HG03460 (cell line): ENCODE measurements around the gene BACH2.
"Not testable (repeated sequence)": the region's sequence is repeated elsewhere in the genome, so short reads cannot be mapped to it uniquely, and the experiment has no call there.

Experiments used
- ATAC-seq: cut with Tn5 transposase; IDR thresholded peaks from one replicate; pipeline ENCODE4 v1.9.1; 2021; ENCODE audit not compliant: unreplicated experiment

Gene BACH2

GRCh38 chr6:89977808-89978748, 318.6 kb downstream of the BACH2 start:
- no peak for ATAC-seq

DNA sequence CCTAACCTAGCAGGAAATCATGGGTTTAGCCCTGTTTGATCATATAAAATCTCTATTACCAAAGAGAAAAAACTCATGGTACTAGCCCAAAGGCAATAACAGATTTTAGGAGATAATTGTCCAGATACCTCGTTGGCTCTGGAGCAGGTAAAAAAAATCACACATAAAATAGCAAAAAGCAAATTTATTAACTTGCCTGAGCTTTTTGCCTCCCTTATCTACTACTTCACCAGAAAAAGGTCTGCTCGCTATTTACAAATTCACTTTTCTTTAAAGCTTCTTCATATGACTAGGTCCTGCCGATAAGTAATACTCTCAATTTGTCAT, 320.0 kb downstream of the BACH2 start:
- no peak for ATAC-seq

- ATAC-seq, result no peak
Measured at GRCh38 chr6:89975991-89976693, 320.5 kb downstream of the BACH2 start.

DNA sequence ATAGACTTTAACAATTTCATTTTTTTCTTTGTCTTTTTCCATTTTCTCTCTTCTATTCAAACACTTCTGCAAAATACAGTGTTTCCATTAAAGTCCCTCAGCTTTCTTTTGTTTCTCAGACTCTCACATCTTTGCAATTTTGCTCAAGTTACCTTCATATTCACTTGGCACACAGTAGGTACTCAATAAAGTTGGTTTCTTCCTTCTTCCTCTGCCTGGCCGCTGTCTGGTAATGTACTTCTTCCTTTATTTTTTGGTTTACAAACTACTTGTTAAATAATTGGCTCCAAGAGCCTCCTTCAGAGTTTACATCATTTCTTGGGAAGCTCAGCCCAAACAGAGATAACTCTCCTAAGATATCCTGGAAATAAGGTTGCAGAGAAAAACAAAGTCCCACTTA, 321.3 kb downstream of the BACH2 start:
- no peak for ATAC-seq

GRCh38 chr6:89974834-89975233, 321.8 kb downstream of the BACH2 start:
- ATAC-seq, result no peak

- no peak for ATAC-seq
Measured at GRCh38 chr6:89972025-89972381, 324.6 kb downstream of the BACH2 start.

- ATAC-seq, result not testable (repeated sequence)
Measured at GRCh38 chr6:89971338-89972024, 325.2 kb downstream of the BACH2 start.

GRCh38 chr6:89970609-89971337, 325.9 kb downstream of the BACH2 start:
- ATAC-seq, result no peak

- no peak for ATAC-seq
Measured at GRCh38 chr6:89970072-89970471, 326.6 kb downstream of the BACH2 start.

DNA sequence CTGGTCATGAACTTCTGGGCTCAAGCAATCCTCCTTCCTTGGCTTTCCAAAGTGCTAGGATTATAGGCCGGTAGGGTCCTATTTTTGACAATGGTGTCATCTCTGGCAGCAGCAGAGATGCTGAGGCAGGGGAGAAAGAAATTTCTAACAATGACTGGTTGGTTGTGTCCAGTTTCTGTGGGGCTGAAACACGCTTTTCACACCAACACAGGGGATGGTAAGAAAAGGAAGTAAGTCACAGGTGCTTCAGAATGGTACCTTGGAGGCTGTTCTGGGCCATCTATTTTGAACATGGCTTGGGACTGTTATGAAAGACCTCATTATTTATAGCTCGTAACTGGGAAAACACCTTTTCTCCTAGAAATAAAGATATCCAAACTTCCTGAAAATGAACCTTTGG, 329.7 kb downstream of the BACH2 start:
- ATAC-seq, result no peak

- ATAC-seq, result no peak
Measured at GRCh38 chr6:89966228-89966544, 330.5 kb downstream of the BACH2 start.

DNA sequence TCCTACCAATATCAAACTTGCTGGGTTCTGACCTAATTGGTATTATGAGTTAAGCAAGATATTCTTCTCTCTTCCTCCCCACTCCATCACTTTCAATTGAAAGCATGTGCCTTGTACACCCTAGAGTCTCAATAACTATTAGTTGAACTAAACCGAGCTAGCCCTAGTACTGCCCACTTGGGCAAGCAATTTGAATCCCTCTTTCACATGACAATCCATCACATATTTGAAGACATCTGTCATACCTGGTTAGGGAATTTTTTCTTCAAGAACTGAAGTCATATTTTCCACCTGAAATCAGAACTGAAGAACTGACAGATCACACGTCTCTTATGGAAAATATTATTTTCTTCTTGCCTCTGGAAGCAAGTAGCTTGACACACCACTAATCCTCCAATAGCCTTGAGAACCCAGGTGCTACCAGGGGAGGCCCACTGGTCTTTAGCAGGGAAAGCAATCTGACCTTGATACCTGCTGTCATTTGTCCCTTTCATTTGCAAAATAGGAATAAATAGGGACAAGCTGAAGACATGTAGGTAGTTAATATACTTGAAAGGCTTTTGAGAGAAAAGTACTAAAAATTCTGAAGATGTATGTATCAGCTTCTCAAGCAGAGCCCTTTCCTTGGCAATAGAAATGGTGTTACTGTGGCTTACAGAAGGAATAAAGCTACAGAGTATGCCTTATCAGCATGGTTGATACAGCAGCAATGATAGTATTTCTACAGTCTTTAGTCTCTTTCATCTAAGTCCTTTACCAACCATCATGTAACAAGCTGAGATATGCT, 331.0 kb downstream of the BACH2 start:
- no peak for ATAC-seq

GRCh38 chr6:89963391-89963790, 333.3 kb downstream of the BACH2 start:
- no peak for ATAC-seq

DNA sequence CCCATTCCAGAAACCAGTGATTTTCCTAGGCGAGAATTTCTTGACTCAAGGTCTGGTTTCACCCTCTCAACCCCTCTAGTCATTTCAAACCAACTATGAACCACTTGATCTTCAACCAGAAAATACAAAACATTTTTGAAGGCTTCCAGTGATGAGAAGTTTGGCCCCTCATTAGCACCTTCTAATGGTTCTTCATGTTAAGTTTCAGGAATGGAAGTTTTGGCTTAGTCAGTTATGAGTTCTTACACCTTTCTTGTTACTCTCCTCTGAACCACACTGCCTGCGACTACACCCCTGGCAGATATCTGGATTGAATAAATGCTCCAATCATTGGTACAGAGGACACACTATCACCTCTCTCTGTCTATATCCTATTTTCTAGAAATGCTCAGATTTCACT, 335.2 kb downstream of the BACH2 start:
- no peak for ATAC-seq

GRCh38 chr6:89959883-89960282, 336.8 kb downstream of the BACH2 start:
- ATAC-seq, result no peak

GRCh38 chr6:89956182-89956581, 340.5 kb downstream of the BACH2 start:
- no peak for ATAC-seq

GRCh38 chr6:89955364-89955763, 341.3 kb downstream of the BACH2 start:
- ATAC-seq, result no peak

DNA sequence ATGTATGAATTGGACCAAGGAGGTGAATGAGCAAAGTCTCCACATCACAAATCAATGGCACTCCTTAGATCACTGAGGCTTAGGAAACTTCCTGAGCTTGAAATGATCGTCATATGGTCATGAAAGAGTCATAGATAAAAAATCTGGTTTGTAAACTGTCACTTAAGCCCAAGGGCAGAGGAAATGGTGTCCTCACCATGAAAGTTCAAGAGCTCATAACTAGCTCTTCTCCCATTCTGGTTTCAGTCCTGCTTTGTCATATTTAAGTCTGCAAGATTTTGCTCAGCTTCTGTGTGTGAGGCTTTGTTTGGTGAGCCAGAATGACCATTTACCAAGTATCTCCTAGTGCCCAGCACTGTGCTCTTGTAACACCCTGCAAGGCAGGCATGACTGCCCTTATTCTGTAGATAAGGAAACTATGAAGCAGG, 341.9 kb downstream of the BACH2 start:
- ATAC-seq, result no peak

GRCh38 chr6:89952686-89953085, 344.0 kb downstream of the BACH2 start:
- no peak for ATAC-seq

GRCh38 chr6:89952105-89952671, 344.5 kb downstream of the BACH2 start:
- no peak for ATAC-seq
